ENCODE measurements around the gene RAB8B.

RAB8B gene

GRCh38 chr15:63238796-63239195 lies 49.4 kb downstream of the RAB8B start:
- DNase-seq, result no peak

- DNase-seq, result no peak
Observed at GRCh38 chr15:63240109-63240508, 50.7 kb downstream of the RAB8B start.

- DNase-seq, result no peak
Observed at GRCh38 chr15:63241316-63241715, 51.9 kb downstream of the RAB8B start.

GRCh38 chr15:63243101-63243500 lies 53.7 kb downstream of the RAB8B start:
- no peak for DNase-seq

GRCh38 chr15:63243776-63244175 lies 54.4 kb downstream of the RAB8B start:
- DNase-seq, result no peak

GRCh38 chr15:63244399-63244798 lies 55.0 kb downstream of the RAB8B start:
- DNase-seq, result no peak

GRCh38 chr15:63244976-63245645 lies 55.7 kb downstream of the RAB8B start:
- DNase-seq, result no peak

GRCh38 chr15:63246691-63247469 lies 57.5 kb downstream of the RAB8B start:
- DNase-seq, result no peak

GRCh38 chr15:63250312-63250965 lies 61.0 kb downstream of the RAB8B start:
- peak; percentile 57 for DNase-seq

GRCh38 chr15:63251701-63252100 lies 62.3 kb downstream of the RAB8B start:
- no peak for DNase-seq

- DNase-seq, result no peak
Observed at GRCh38 chr15:63252292-63252691, 62.9 kb downstream of the RAB8B start.

GRCh38 chr15:63254991-63255390 lies 65.6 kb downstream of the RAB8B start:
- no peak for DNase-seq

- no peak for DNase-seq
Observed at GRCh38 chr15:63255489-63255990, 66.1 kb downstream of the RAB8B start.

GRCh38 chr15:63256433-63257274 lies 67.2 kb downstream of the RAB8B start:
- no peak for DNase-seq

GRCh38 chr15:63258658-63259057 lies 69.3 kb downstream of the RAB8B start:
- no peak for DNase-seq

GRCh38 chr15:63260791-63261190 lies 71.4 kb downstream of the RAB8B start:
- no peak for DNase-seq

GRCh38 chr15:63261311-63261710 lies 71.9 kb downstream of the RAB8B start:
- no peak for DNase-seq

GRCh38 chr15:63263519-63263918 lies 74.1 kb downstream of the RAB8B start:
- DNase-seq, result no peak

- DNase-seq, result no peak
Observed at GRCh38 chr15:63264688-63265293, 75.4 kb downstream of the RAB8B start.

GRCh38 chr15:63274427-63274826 lies 85.0 kb downstream of the RAB8B start:
- DNase-seq, result no peak

- no peak for DNase-seq
Observed at GRCh38 chr15:63276342-63277037, 87.1 kb downstream of the RAB8B start.
